T-helper 17 cell (primary cell): Measurements from ENCODE around the gene ZMYND15. TPM values are rescaled to one million over a fixed set of nuclear protein-coding genes. Genes with fewer than 3 reads are reported as not detected.
"Not testable (repeated sequence)": the region's sequence is repeated elsewhere in the genome, so short reads cannot be mapped to it uniquely, and the experiment has no call there.

ENCODE experiments used
- ATAC-seq: fragments of 150-1000 bp; cut with Tn5 transposase; 2 replicates; pipeline ENCODE4 v1.10.0; 2021; ENCODE audit warnings: mild to moderate bottlenecking, moderate library complexity
- DNase-seq, 3 donors: peaks; one replicate each; pipeline versions ENCODE4 v3.0.0 to v3.0.0-alpha.2; 2020 to 2021
- H3K9me3 ChIP-seq: one replicate; pipeline ENCODE4 v1.7.0; 2013; ENCODE audit warnings: low read length, mild to moderate bottlenecking; ENCODE audit not compliant: control insufficient read depth, poor library complexity, severe bottlenecking
- H3K27ac Mint-ChIP-seq: one replicate; pipeline ENCODE4 v1.8.0; 2022; ENCODE audit warnings: mild to moderate bottlenecking, moderate library complexity, mixed read lengths
- H3K27me3 Mint-ChIP-seq: one replicate; pipeline ENCODE4 v1.8.0; 2022; ENCODE audit warnings: mixed read lengths
- H3K36me3 Mint-ChIP-seq: one replicate; pipeline ENCODE4 v1.8.0; 2022; ENCODE audit warnings: low read depth, mixed read lengths
- H3K4me1 Mint-ChIP-seq: one replicate; pipeline ENCODE4 v1.8.0; 2022; ENCODE audit warnings: mild to moderate bottlenecking, mixed read lengths
- H3K4me3 Mint-ChIP-seq: one replicate; pipeline ENCODE4 v1.8.0; 2022; ENCODE audit warnings: mild to moderate bottlenecking, moderate library complexity, mixed read lengths
- total RNA-seq, 4 donors: library from RNA in 2 of 4; stranded (reverse) in 2 of 4; gene quantifications; one replicate each; pipeline ENCODE4 v1.2.3 and lab custom pipeline; 2022 to 2026

The ZMYND15 gene, protein sequence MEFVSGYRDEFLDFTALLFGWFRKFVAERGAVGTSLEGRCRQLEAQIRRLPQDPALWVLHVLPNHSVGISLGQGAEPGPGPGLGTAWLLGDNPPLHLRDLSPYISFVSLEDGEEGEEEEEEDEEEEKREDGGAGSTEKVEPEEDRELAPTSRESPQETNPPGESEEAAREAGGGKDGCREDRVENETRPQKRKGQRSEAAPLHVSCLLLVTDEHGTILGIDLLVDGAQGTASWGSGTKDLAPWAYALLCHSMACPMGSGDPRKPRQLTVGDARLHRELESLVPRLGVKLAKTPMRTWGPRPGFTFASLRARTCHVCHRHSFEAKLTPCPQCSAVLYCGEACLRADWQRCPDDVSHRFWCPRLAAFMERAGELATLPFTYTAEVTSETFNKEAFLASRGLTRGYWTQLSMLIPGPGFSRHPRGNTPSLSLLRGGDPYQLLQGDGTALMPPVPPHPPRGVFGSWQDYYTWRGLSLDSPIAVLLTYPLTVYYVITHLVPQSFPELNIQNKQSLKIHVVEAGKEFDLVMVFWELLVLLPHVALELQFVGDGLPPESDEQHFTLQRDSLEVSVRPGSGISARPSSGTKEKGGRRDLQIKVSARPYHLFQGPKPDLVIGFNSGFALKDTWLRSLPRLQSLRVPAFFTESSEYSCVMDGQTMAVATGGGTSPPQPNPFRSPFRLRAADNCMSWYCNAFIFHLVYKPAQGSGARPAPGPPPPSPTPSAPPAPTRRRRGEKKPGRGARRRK
- total RNA-seq (1 to 10 TPM; 1.0 to 1.6 TPM), total RNA-seq (lab: John Stamatoyannopoulos, UW) (0.46 to 0.53 reads per million in 2 donors)

- H3K9me3 ChIP-seq: no peaks in the 10 kb centered on the region
- peak within 1 kb of the TSS; percentile 82 for H3K27ac Mint-ChIP-seq
- peak within 1 kb of the TSS; percentile 92 for H3K4me3 Mint-ChIP-seq
- peaks cover 4% of the 10 kb centered on the region for H3K36me3 Mint-ChIP-seq
- H3K4me1 Mint-ChIP-seq: peaks cover 19% of the 10 kb centered on the region
- peak; percentile 53 to 64 (median 61) for DNase-seq
- H3K27me3 Mint-ChIP-seq: peaks cover 11% of the 10 kb centered on the region
- peak; percentile 76 for ATAC-seq
Measured at GRCh38 chr17:4739122-4740024, at the start of gene ZMYND15, which contains the start of gene CXCL16. Gene ZMYND15 (plus strand): TSS chr17:4739833. CDS start chr17:4740549, 716 bp downstream. Gene CXCL16 (minus strand): TSS chr17:4739928. CDS start chr17:4739339, 589 bp downstream.

DNA sequence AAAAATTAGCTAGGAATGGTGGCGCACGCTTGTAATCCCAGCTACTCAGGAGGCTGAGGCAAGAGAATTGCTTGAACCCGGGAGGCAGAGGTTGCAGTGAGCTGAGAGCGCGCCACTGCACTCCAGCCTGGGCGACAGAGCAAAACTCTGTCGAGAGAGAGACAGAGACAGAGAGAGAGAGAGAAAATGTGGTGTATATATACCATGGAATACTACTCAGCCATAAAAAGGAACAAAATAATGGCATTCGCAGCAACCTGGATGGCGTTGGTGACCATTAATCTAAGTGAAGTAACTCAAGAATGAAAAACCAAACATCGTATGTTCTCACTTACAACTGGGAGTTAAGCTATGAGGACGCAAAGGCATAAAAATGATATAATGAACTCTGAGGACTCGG is 49.8 kb upstream of the ZMYND15 start:
- not testable (repeated sequence) for H3K27me3 Mint-ChIP-seq, H3K4me3 Mint-ChIP-seq, H3K9me3 ChIP-seq, DNase-seq, ATAC-seq, H3K27ac Mint-ChIP-seq
- Mint-ChIP-seq H3K36me3 (peaks cover 10% of the 10 kb centered on the region), H3K4me1 (peaks cover 44% of the 10 kb centered on the region)

- ATAC-seq: no peak
- DNase-seq: no peak
- H3K4me1 Mint-ChIP-seq: peaks cover 42% of the 10 kb centered on the region
- no peaks in the 10 kb centered on the region for H3K9me3 ChIP-seq
- peaks cover 10% of the 10 kb centered on the region for H3K36me3 Mint-ChIP-seq
- peak overlapping the region; percentile 6 for H3K27ac Mint-ChIP-seq
- no peak overlapping the region for H3K4me3 Mint-ChIP-seq
- no peaks in the 10 kb centered on the region for H3K27me3 Mint-ChIP-seq
Measured at GRCh38 chr17:4690745-4691144, 48.9 kb upstream of the ZMYND15 start.

GRCh38 chr17:4691686-4692085 is 47.9 kb upstream of the ZMYND15 start:
- ATAC-seq (no peak), DNase-seq (no peak)
- peaks cover 14% of the 10 kb centered on the region for H3K36me3 Mint-ChIP-seq
- no peak overlapping the region for H3K4me3 Mint-ChIP-seq
- H3K27ac Mint-ChIP-seq: peak overlapping the region; percentile 56
- no peaks in the 10 kb centered on the region for H3K9me3 ChIP-seq
- no peaks in the 10 kb centered on the region for H3K27me3 Mint-ChIP-seq
- H3K4me1 Mint-ChIP-seq: peaks cover 46% of the 10 kb centered on the region

GRCh38 chr17:4693416-4693815 is 46.2 kb upstream of the ZMYND15 start:
- Mint-ChIP-seq H3K27ac (no peak overlapping the region), H3K36me3 (peaks cover 14% of the 10 kb centered on the region), H3K4me3 (no peak overlapping the region), H3K27me3 (no peaks in the 10 kb centered on the region), H3K4me1 (peaks cover 45% of the 10 kb centered on the region)
- no peak for ATAC-seq
- H3K9me3 ChIP-seq: no peaks in the 10 kb centered on the region
- no peak for DNase-seq

DNA sequence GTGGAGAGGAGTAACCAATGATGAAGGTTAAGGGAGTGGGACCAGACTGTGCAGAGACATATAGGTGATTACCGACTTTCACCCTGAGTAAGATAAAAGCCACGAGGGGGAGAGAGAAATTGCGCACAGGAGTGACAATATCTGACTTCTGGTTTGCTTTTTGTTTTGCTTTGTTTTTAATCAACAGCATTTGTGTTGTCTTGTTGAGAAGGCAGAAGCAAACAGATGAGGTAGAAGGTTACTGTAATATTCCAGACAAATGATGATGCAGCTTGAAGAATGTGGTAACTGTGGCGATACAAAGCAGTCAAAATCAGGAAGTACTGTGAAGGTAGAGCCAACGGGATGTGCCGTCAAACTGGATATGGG is 43.2 kb upstream of the ZMYND15 start:
- H3K9me3 ChIP-seq: no peaks in the 10 kb centered on the region
- Mint-ChIP-seq H3K36me3 (peaks cover 9% of the 10 kb centered on the region), H3K4me1 (peaks cover 28% of the 10 kb centered on the region), H3K4me3 (peak overlapping the region; percentile 89), H3K27ac (peak overlapping the region; percentile 98), H3K27me3 (no peaks in the 10 kb centered on the region)
- DNase-seq (no peak), ATAC-seq (peak; percentile 92)

DNA sequence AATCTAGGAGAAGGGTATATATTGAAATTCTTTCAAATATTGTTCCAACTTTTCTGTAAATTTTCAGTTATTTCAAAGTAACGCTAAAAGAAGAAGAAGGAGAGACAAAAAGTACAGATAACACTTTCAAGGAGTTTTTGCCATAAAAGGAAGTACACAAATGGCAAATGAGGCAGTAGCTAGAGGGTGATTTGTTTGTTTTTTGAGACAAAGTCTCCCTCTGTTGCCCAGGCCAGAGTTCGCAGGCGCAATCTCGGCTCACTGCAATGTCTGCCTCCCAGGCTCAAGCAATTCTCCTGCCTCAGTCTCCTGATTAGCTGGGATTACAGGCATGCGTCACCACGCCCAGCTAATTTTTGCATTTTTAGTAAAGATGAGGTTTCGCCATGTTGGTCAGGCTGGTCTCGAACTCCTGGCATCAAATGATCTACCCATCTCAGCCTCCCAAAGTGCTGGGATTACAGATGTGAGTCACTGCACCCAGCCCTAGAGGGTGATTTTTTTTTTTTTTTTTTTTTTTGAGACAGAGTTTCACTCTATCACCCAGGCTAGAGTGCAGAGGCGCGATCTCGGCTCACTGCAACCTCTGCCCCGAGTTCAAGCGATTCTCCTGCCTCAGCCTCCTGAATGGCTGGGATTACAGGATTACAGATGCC is 40.1 kb upstream of the ZMYND15 start:
- H3K27ac Mint-ChIP-seq: peak overlapping the region; percentile 19
- not testable (repeated sequence) for H3K27me3 Mint-ChIP-seq, ATAC-seq, H3K36me3 Mint-ChIP-seq, H3K4me3 Mint-ChIP-seq, DNase-seq, H3K9me3 ChIP-seq
- peaks cover 34% of the 10 kb centered on the region for H3K4me1 Mint-ChIP-seq

GRCh38 chr17:4701116-4701515 is 38.5 kb upstream of the ZMYND15 start:
- H3K4me3 Mint-ChIP-seq: no peak overlapping the region
- H3K36me3 Mint-ChIP-seq: peaks cover 8% of the 10 kb centered on the region
- DNase-seq (no peak), ATAC-seq (no peak)
- H3K27ac Mint-ChIP-seq: peak overlapping the region; percentile 92
- H3K27me3 Mint-ChIP-seq: no peaks in the 10 kb centered on the region
- peaks cover 39% of the 10 kb centered on the region for H3K4me1 Mint-ChIP-seq
- no peaks in the 10 kb centered on the region for H3K9me3 ChIP-seq

- H3K4me1 Mint-ChIP-seq: peaks cover 26% of the 10 kb centered on the region
- ATAC-seq (no peak), DNase-seq (no peak)
- peak overlapping the region; percentile 89 for H3K4me3 Mint-ChIP-seq
- H3K27ac Mint-ChIP-seq: peak overlapping the region; percentile 92
- H3K36me3 Mint-ChIP-seq: peaks cover 2% of the 10 kb centered on the region
- H3K9me3 ChIP-seq: no peaks in the 10 kb centered on the region
- no peaks in the 10 kb centered on the region for H3K27me3 Mint-ChIP-seq
Measured at GRCh38 chr17:4703330-4703691, 36.3 kb upstream of the ZMYND15 start.

- H3K9me3 ChIP-seq, H3K27me3 Mint-ChIP-seq, ATAC-seq, H3K36me3 Mint-ChIP-seq, DNase-seq: not testable (repeated sequence)
- peak overlapping the region; percentile 89 for H3K4me3 Mint-ChIP-seq
- peak overlapping the region; percentile 92 for H3K27ac Mint-ChIP-seq
- peaks cover 27% of the 10 kb centered on the region for H3K4me1 Mint-ChIP-seq
Measured at GRCh38 chr17:4704574-4704907, 35.1 kb upstream of the ZMYND15 start.

DNA sequence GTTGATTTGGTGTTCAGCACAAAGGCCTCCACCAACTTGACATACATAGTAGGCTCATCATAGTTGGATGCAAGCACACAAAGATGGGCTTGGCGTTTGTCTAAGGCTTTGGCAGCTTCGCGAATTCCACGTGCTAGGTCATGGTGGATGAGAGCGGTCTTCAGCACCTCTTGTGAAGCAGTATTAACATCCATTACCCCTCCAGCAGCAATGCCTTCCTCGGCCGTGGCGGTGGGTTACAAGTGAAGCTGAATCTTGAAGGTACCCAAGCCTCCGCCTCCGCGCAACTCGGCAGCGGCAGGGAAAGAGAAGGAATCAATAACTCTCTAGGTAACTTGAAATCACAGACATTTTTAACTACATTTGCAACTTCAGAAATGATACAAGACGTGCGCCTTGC is 34.6 kb upstream of the ZMYND15 start:
- ATAC-seq: no peak
- Mint-ChIP-seq H3K4me1 (peaks cover 32% of the 10 kb centered on the region), H3K27ac (peak overlapping the region; percentile 92), H3K36me3 (peaks cover 2% of the 10 kb centered on the region), H3K27me3 (no peaks in the 10 kb centered on the region), H3K4me3 (peak overlapping the region; percentile 89)
- H3K9me3 ChIP-seq: no peaks in the 10 kb centered on the region
- no peak for DNase-seq

- peak overlapping the region; percentile 21 for H3K4me3 Mint-ChIP-seq
- H3K4me1 Mint-ChIP-seq: peaks cover 30% of the 10 kb centered on the region
- ATAC-seq: no peak
- no peaks in the 10 kb centered on the region for H3K27me3 Mint-ChIP-seq
- H3K9me3 ChIP-seq: no peaks in the 10 kb centered on the region
- peaks cover 2% of the 10 kb centered on the region for H3K36me3 Mint-ChIP-seq
- DNase-seq: no peak
- peak overlapping the region; percentile 57 for H3K27ac Mint-ChIP-seq
Measured at GRCh38 chr17:4706121-4706520, 33.5 kb upstream of the ZMYND15 start.
